HG02973 (cell line): ENCODE data around the gene UCHL1.
A peak's percentile ranks its signal among the peaks of the same experiment; 100 is the strongest.
"Not testable (repeated sequence)": the region's sequence is repeated elsewhere in the genome, so short reads cannot be mapped to it uniquely, and the experiment has no call there.

Source experiments
- ATAC-seq: cut with Tn5 transposase; IDR thresholded peaks from one replicate; pipeline ENCODE4 v1.9.1; 2021; ENCODE audit warnings: moderate library complexity; ENCODE audit not compliant: unreplicated experiment

The UCHL1 gene

GRCh38 chr4:41236032-41236431, 20.7 kb upstream of the UCHL1 start:
- ATAC-seq = no peak

GRCh38 chr4:41236508-41236907, 20.2 kb upstream of the UCHL1 start:
- ATAC-seq = no peak

GRCh38 chr4:41241919-41242318, 14.8 kb upstream of the UCHL1 start:
- no peak for ATAC-seq

- ATAC-seq = no peak
Observed at GRCh38 chr4:41245983-41246382, 10.7 kb upstream of the UCHL1 start.

- ATAC-seq = no peak
Observed at GRCh38 chr4:41256131-41256739, 493 bp upstream of the UCHL1 start.

- ATAC-seq = peak; percentile 58
Observed at GRCh38 chr4:41257257-41257901, 651 bp downstream of the UCHL1 start.

GRCh38 chr4:41257906-41258305, 1.2 kb downstream of the UCHL1 start:
- ATAC-seq = no peak

GRCh38 chr4:41258783-41259182, 2.1 kb downstream of the UCHL1 start:
- no peak for ATAC-seq

GRCh38 chr4:41260116-41260733, 3.5 kb downstream of the UCHL1 start:
- no peak for ATAC-seq

GRCh38 chr4:41262198-41262597, 5.5 kb downstream of the UCHL1 start:
- ATAC-seq = no peak

GRCh38 chr4:41264212-41264611, 7.5 kb downstream of the UCHL1 start:
- ATAC-seq = no peak

- ATAC-seq = no peak
Observed at GRCh38 chr4:41267997-41268396, 11.3 kb downstream of the UCHL1 start.

- ATAC-seq = no peak
Observed at GRCh38 chr4:41268721-41269517, 12.2 kb downstream of the UCHL1 start.

- ATAC-seq = no peak
Observed at GRCh38 chr4:41269682-41270081, 13.0 kb downstream of the UCHL1 start.

- not testable (repeated sequence) for ATAC-seq
Observed at GRCh38 chr4:41275931-41276330, 19.2 kb downstream of the UCHL1 start.

GRCh38 chr4:41280010-41280409, 23.3 kb downstream of the UCHL1 start:
- no peak for ATAC-seq

GRCh38 chr4:41281038-41281634, 24.4 kb downstream of the UCHL1 start:
- ATAC-seq = peak; percentile 97

- no peak for ATAC-seq
Observed at GRCh38 chr4:41282366-41282765, 25.6 kb downstream of the UCHL1 start.

- ATAC-seq = no peak
Observed at GRCh38 chr4:41285202-41285863, 28.6 kb downstream of the UCHL1 start.

- ATAC-seq = no peak
Observed at GRCh38 chr4:41285864-41286235, 29.1 kb downstream of the UCHL1 start.

GRCh38 chr4:41287005-41287404, 30.3 kb downstream of the UCHL1 start:
- no peak for ATAC-seq
